Ovary (tissue), 9 donors: Measurements from ENCODE around the gene NAT14. TPM values are rescaled to one million over a fixed set of nuclear protein-coding genes. Genes with fewer than 3 reads are reported as not detected.

Experiments
- DNase-seq, 5 donors: peaks; one replicate each; pipeline ENCODE4 v3.0.0-alpha.2; 2019 to 2020
- H3K27ac ChIP-seq, 2 donors: fragments of 200-600 bp; one replicate each; pipeline versions ENCODE4 v1.5.1 to v1.8.0; 2019 to 2022
- H3K27me3 ChIP-seq: fragments of 200-600 bp; one replicate; pipeline ENCODE4 v1.8.0; 2022
- H3K36me3 ChIP-seq: fragments of 200-600 bp; sonication (generic); one replicate; pipeline ENCODE4 v1.5.1; 2019
- H3K4me1 ChIP-seq: one replicate; pipeline ENCODE4 v1.8.1; 2013; ENCODE audit warnings: mild to moderate bottlenecking, moderate library complexity; ENCODE audit not compliant: insufficient read depth
- H3K4me3 ChIP-seq: fragments of 200-600 bp; sonication (generic); one replicate; pipeline ENCODE4 v1.5.1; 2017
- H3K9me3 ChIP-seq, 2 donors: fragments of 200-600 bp in 1 of 2; sonication (generic) in 1 of 2; one replicate each; pipeline versions ENCODE4 v1.5.1 to v1.8.1; 2013 to 2019; ENCODE audit warnings: mild to moderate bottlenecking in 1 of 2, moderate library complexity in 1 of 2
- EP300 ChIP-seq: sonication (generic); formaldehyde crosslinking; IDR thresholded peaks from one replicate; pipeline ENCODE4 v1.6.1; 2017; ENCODE audit warnings: antibody characterized with exemption
- POLR2A ChIP-seq: fragments of 450-650 bp; IDR thresholded peaks from one replicate; pipeline ENCODE4 v1.6.1; 2017; ENCODE audit warnings: antibody characterized with exemption, mild to moderate bottlenecking, moderate library complexity
- WGBS, 3 donors: extraction: QIAGEN DNeasy Blood & Tissue Kit in 1 of 3; methylation state at CpG; one replicate each; pipeline versions ENCODE4 v1.1.5 to v1.1.7; 2013 to 2017; 5-methylcytosine and 5-hydroxymethylcytosine counted together
- intact Hi-C, 4 donors: fragments of 100-400 bp; cut with DNase I; formaldehyde crosslinking; loops; one replicate each; pipeline versions ENCODE4 v1.11.0 to v1.15.1; 2022 to 2023
- polyA plus RNA-seq, 2 donors: library from polyadenylated mRNA; stranded (reverse); fragments of 200-250 nt in 1 of 2; fragments of 350-450 nt in 1 of 2; fragmentation: Illumina TruSeq in 1 of 2; extraction: RNeasy Lipid Tissue Mini Kit (QIAGEN cat#74804) in 1 of 2; gene quantifications; one replicate each; pipeline ENCODE4 v1.2.3, GENCODE V29; 2013 to 2014
- total RNA-seq, 7 donors: library from RNA; depleted of rRNA in 2 of 7; stranded (reverse); fragments of >200 nt in 2 of 7; fragmentation: NEBNext Ultra II Directional in 3 of 7; extraction: Animal tissue kit (Norgen Biotek cat#: 25700) in 3 of 7; gene quantifications; one replicate each; pipeline versions ENCODE4 v1.1.0 to v1.2.4, GENCODE V29; 2016 to 2023
- TF ChIP-seq, protein P1 (sequence below), 3 donors: fragments of 450-650 bp in 2 of 3; fragments of 200-600 bp in 1 of 3; IDR thresholded peaks; one replicate each; pipeline versions ENCODE4 v1.5.1 to v1.8.0; 2016 to 2022; ENCODE audit warnings: antibody characterized with exemption in 3 of 3, mild to moderate bottlenecking in 1 of 3
- donor health status: DM: no; HTN: no; CAD: no; lungs with moderate emphysema.
- donor health status: DM: no; HTN: no; CAD: no.
- donor health status: Bipolar disorder and iron deficiency.
- donor health status: DM: yes; HTN: yes; CAD: no.
- donor health status: DM: no; HTN: no; CAD: no.
- donor health status: DM: yes; HTN: yes; CAD: no.

The NAT14 gene
- total and polyA plus RNA-seq, 9 donors: 3.2 to 40.4 (median 23.5) TPM

DNA sequence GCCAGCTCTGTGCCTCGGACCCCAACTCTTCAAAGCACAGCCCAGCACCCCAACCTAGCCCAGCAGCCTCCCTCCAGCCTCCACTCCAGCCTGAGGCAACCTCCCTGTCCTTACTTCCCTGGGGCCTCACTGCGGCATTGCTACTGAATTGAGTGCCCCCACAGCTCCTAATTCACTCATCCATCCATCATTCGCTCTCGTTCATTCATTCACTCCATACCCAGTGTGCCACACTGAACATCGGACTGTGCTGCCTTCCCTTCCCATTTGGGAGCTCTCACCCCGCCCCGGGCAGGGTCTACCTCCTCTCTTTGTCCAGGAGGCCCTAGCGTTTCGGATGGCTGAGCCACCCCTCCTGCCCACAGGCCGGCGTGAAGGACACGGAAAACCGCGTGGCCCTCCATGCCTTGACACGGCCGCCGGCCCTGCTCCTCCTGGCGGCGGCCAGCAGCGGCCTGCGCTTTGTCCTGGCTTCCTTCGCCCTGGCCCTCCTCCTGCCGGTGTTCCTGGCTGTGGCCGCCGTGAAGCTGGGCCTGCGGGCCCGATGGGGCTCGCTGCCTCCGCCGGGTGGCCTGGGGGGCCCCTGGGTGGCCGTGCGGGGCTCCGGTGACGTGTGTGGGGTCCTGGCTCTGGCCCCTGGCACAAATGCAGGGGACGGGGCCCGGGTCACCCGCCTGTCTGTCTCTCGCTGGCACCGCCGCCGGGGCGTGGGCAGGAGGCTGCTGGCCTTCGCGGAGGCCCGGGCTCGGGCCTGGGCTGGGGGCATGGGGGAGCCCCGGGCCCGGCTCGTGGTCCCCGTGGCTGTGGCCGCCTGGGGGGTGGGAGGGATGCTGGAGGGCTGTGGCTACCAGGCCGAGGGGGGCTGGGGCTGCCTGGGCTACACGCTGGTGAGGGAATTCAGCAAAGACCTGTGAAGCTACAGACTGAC lies 1.3 kb downstream of the NAT14 start:
- H3K4me3 ChIP-seq: peak overlapping the region; percentile 5
- peak in 4 of 5 donors; percentile 32 to 72 (median 69) for DNase-seq
- intact Hi-C loops: no loop called here
- H3K4me1 ChIP-seq: peaks cover 28% of the 10 kb centered on the region
- TF ChIP-seq POLR2A: no peak
- TF ChIP-seq, protein P1, sequence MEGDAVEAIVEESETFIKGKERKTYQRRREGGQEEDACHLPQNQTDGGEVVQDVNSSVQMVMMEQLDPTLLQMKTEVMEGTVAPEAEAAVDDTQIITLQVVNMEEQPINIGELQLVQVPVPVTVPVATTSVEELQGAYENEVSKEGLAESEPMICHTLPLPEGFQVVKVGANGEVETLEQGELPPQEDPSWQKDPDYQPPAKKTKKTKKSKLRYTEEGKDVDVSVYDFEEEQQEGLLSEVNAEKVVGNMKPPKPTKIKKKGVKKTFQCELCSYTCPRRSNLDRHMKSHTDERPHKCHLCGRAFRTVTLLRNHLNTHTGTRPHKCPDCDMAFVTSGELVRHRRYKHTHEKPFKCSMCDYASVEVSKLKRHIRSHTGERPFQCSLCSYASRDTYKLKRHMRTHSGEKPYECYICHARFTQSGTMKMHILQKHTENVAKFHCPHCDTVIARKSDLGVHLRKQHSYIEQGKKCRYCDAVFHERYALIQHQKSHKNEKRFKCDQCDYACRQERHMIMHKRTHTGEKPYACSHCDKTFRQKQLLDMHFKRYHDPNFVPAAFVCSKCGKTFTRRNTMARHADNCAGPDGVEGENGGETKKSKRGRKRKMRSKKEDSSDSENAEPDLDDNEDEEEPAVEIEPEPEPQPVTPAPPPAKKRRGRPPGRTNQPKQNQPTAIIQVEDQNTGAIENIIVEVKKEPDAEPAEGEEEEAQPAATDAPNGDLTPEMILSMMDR (IDR thresholded peaks at IDR 0.05): peak in 1 of 3 donors; percentile 17
- no peaks in the 10 kb centered on the region for H3K36me3 ChIP-seq
- peak overlapping the region; percentile 85 to 89 for H3K27ac ChIP-seq
- 68 to 77% (median 68%) methylated on average over 27 to 53 of the region's 53 CpGs for WGBS, 3 donors
- H3K9me3 ChIP-seq: no peaks in the 10 kb centered on the region
- no peaks in the 10 kb centered on the region for H3K27me3 ChIP-seq

DNA sequence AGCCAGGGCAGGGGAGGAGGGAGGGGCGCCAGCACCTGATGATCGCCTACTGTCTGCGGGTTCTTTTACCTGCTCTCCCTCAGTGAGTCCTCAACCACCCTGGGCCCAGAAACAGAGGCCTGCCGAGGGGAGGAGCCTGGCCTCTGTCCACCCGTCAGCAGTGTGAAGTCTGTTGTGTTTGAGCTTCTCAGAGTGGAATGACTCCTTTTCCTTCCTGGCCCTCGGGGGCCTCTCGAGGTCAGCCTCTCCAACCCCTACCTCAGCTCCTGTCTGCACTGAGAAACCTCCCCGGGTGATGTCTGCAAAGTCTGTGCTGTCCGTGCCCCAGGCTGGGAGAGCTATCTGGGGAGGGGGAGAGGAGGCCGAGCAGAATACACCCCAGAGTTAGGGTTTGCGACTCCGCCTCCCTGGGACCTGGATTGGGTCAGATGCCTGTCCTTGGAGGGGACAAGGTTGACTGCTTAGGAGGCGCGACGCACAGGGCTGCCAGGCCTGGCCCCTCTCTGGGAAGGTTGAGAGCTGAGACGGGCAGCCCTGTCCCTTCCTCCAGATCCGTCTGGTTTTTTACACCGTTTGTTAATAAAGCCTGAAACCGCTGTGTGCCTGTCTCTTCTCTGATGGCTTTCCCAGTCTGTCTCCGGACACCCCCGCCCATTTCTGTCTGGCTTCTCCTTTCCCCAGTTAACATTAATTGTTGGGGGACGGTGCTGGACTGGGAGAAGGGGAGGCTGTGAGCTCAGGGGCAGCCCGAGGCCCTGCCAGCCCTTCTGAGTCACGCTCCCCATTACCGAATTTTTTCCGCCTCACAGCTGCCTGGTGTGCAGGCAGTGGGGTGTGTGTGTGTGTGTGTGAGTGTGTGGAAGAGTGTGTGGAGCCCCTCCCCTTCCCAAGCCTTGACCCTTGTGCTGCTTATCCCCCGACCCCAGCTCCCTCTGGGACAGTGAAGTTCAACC lies 2.3 kb downstream of the NAT14 start:
- H3K27ac ChIP-seq: peak overlapping the region; percentile 85 to 89
- intact Hi-C loops: no loop called here
- no peaks in the 10 kb centered on the region for H3K36me3 ChIP-seq
- H3K27me3 ChIP-seq: no peaks in the 10 kb centered on the region
- H3K9me3 ChIP-seq: no peaks in the 10 kb centered on the region
- peaks cover 28% of the 10 kb centered on the region for H3K4me1 ChIP-seq
- TF ChIP-seq POLR2A: peak; percentile 45
- no peak for TF ChIP-seq EP300
- peak; percentile 87 to 93 (median 92) for DNase-seq
- 10 to 27% (median 13%) methylated on average over 26 to 27 of the region's 27 CpGs for WGBS, 3 donors
- H3K4me3 ChIP-seq: peak overlapping the region; percentile 5

DNA sequence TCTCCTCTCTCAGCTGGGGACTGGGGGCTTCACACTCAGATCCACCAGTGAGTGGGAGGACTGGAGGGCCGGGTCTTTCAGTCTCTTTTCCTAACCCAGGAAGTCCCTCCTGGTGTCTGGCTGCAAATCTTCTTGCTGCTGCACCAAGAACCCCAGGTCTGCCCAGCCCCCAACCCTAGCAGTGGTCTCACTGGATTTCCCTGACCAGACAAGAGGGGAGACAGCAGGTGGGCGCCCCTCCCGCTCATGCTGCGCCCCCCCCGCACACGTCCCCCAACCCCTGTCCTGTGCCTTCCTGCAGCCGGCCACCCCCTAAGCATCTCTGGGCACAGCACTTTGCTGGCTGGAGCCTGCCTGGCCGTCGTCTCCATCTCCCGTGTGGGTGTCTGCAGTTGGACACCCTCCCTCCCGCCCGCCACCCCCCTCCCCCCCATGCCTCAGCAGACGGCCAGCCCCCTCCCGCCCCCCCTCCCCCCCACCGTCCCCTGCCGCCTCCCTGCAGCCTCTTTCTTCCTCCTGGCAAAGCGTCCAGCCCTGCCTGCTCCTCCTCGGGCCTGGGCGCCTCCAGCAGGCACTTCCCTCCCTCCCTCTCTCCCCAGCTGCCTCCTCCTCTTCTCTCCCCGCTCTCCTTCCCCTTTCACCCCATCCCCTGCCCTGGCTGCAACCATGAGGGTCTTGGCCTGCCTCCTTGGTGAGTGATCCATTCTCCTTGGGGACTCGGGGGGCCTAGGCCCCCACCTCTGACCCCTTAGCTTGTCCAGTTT lies 3.1 kb downstream of the NAT14 start, which contains the start of gene SSC5D:
Gene SSC5D (plus strand): TSS at position 513 of the 764 bp plus-strand sequence. CDS start 154 bp downstream, at position 667.
- DNase-seq: peak in 4 of 5 donors; percentile 70 to 80 (median 75)
- intact Hi-C loops: no loop called here
- Histone ChIP-seq H3K4me3 (no peak within 1 kb of the TSS), H3K27ac (peak within 1 kb of the TSS; percentile 85 to 89), H3K36me3 (no peaks in the 10 kb centered on the region), H3K9me3 (no peaks in the 10 kb centered on the region), H3K4me1 (peaks cover 30% of the 10 kb centered on the region), H3K27me3 (no peaks in the 10 kb centered on the region)
- 2 to 5% (median 4%) methylated on average over 15 to 21 of the region's 21 CpGs for WGBS, 3 donors
- no peak for TF ChIP-seq POLR2A
- TF ChIP-seq EP300: no peak
- TF ChIP-seq, protein P1 (IDR thresholded peaks at IDR 0.05): no peak

DNA sequence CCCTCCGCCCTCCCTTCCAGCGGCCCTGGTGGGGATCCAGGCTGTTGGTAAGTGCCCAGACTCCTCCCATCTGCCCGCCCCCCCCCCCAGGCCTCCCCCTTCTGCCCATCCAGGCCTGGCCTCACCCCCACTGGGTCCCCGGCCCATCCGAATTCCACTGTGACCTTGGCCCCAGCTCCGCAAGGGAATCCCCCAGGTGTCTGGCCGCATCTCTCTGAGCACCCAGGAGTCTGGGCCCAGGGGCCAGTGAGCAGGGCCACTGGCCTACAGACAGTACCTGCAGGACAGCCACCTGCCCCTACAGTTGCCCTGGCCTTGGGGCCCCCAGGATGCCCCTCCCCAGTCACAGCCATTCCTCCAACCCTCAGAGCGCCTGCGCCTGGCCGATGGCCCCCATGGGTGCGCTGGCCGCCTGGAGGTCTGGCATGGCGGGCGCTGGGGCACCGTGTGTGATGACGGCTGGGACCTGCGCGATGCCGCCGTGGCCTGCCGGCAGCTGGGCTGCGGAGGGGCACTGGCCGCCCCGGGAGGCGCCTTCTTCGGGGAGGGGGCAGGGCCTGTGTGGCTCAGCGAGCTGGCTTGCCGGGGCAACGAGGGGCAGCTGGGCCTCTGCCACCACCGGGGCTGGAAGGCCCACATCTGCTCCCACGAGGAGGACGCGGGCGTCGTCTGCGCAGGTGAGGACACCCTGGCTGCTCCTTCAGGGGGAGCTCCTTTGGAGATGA lies 4.2 kb downstream of the NAT14 start:
- no peaks in the 10 kb centered on the region for H3K27me3 ChIP-seq
- H3K9me3 ChIP-seq: no peaks in the 10 kb centered on the region
- H3K4me3 ChIP-seq: no peak overlapping the region
- no peaks in the 10 kb centered on the region for H3K36me3 ChIP-seq
- peaks cover 35% of the 10 kb centered on the region for H3K4me1 ChIP-seq
- peak overlapping the region; percentile 79 to 85 for H3K27ac ChIP-seq
- TF ChIP-seq, protein P1 (IDR thresholded peaks at IDR 0.05): no peak
- TF ChIP-seq POLR2A: no peak
- TF ChIP-seq EP300: no peak
- 70 to 79% (median 78%) methylated on average over 20 to 36 of the region's 36 CpGs for WGBS, 3 donors
- intact Hi-C loops: no loop called here
- DNase-seq: peak in 4 of 5 donors; percentile 55 to 74 (median 69)
